Esophagus squamous epithelium (tissue), 4 donors: ENCODE measurements around the gene CDK17.

ENCODE experiments used
- CTCF ChIP-seq, 6 experiments: fragments of 450-650 bp in 4 of 6; fragments of 200-600 bp in 2 of 6; sonication (generic) in 2 of 6; IDR thresholded peaks; one replicate each; pipeline ENCODE4 v1.5.1; 2016 to 2019; ENCODE audit warnings: antibody characterized with exemption in 6 of 6, mild to moderate bottlenecking in 4 of 6, moderate library complexity in 4 of 6
- POLR2A ChIP-seq, 4 donors: fragments of 450-650 bp; IDR thresholded peaks; one replicate each; pipeline ENCODE4 v1.6.1; 2017; ENCODE audit warnings: antibody characterized with exemption in 4 of 4, mild to moderate bottlenecking in 4 of 4, moderate library complexity in 3 of 4

GRCh38 chr12:96422192-96422591 is 22.0 kb upstream of the CDK17 start:
- no peak for TF ChIP-seq CTCF (IDR thresholded peaks at IDR 0.05)
- no peak for TF ChIP-seq POLR2A (IDR thresholded peaks at IDR 0.05)
